IMR-90 (cell line): ENCODE results near the gene SCYL2. TPM values are rescaled to one million over a fixed set of nuclear protein-coding genes. Genes with fewer than 3 reads are reported as not detected.

Experiments
- ATAC-seq: fragments of 200-7000 bp; cut with Tn5 transposase; 2 replicates; pipeline ENCODE4 v1.9.1; 2020; ENCODE audit warnings: low read depth, mild to moderate bottlenecking, moderate library complexity
- BruUV-seq: library from RNA; stranded (reverse); fragments of 400-500 nt; replicated peaks from 2 replicates; lab custom pipeline; 2021; lab: Mats Ljungman, UMichigan
- CTCF ChIA-PET: fragments of 300-600 bp; formaldehyde crosslinking; extraction: SDS; loops from one replicate; lab custom pipeline; 2021; ENCODE audit warnings: antibody characterized with exemption; lab: Yijun Ruan, JAX
- POLR2A ChIA-PET: fragments of 300-600 bp; sonication (Branson Sonifier 250); formaldehyde crosslinking; loops from one replicate; lab custom pipeline; 2022; ENCODE audit warnings: antibody characterized with exemption; ENCODE audit not compliant: unreplicated experiment; lab: Charles Lee
- DNase-seq: peaks from one replicate; pipeline ENCODE4 v3.0.0; 2013
- H2AFZ ChIP-seq: replicated peaks from 2 replicates; pipeline ENCODE3; 2013; ENCODE audit warnings: low read length, mild to moderate bottlenecking; ENCODE audit not compliant: poor library complexity
- H2AK5ac ChIP-seq: 2 replicates; pipeline ENCODE4 v1.6.1; 2013; ENCODE audit warnings: low read depth, low read length, inconsistent platforms
- H2AK9ac ChIP-seq: replicated peaks from 2 replicates; pipeline ENCODE3; 2013; ENCODE audit warnings: mild to moderate bottlenecking, low read depth, low read length, moderate library complexity; ENCODE audit not compliant: poor library complexity
- H2BK120ac ChIP-seq: 2 replicates; pipeline ENCODE4 v1.6.1; 2013; ENCODE audit warnings: low read depth, low read length, inconsistent platforms
- H2BK15ac ChIP-seq: 3 replicates; pipeline ENCODE4 v1.6.1; 2013; ENCODE audit warnings: low read depth, low read length, inconsistent platforms
- H2BK20ac ChIP-seq: 2 replicates; pipeline ENCODE4 v1.6.1; 2013; ENCODE audit warnings: low read depth, mild to moderate bottlenecking, inconsistent platforms, low read length, moderate library complexity
- H2BK5ac ChIP-seq: 2 replicates; pipeline ENCODE4 v1.6.1; 2013; ENCODE audit warnings: mild to moderate bottlenecking, low read depth, low read length, inconsistent platforms; ENCODE audit not compliant: poor library complexity, severe bottlenecking
- H3K14ac ChIP-seq: replicated peaks from 2 replicates; pipeline ENCODE4 v1.6.1; 2013; ENCODE audit warnings: low read depth, low read length, inconsistent platforms
- H3K18ac ChIP-seq: 2 replicates; pipeline ENCODE4 v1.6.1; 2013; ENCODE audit warnings: low read depth, low read length, control low read depth
- H3K23ac ChIP-seq: 2 replicates; pipeline ENCODE4 v1.6.1; 2013; ENCODE audit warnings: low read depth, low read length, inconsistent platforms
- H3K27ac ChIP-seq: 2 replicates; pipeline ENCODE4 v1.5.1; 2013; ENCODE audit warnings: mild to moderate bottlenecking, control low read depth, low read length; ENCODE audit not compliant: insufficient read depth
- H3K27me3 ChIP-seq: 2 replicates; pipeline ENCODE4 v1.6.1; 2013; ENCODE audit warnings: low read length; ENCODE audit not compliant: control insufficient read depth, insufficient read depth
- H3K36me3 ChIP-seq: 2 replicates; pipeline ENCODE4 v1.6.1; 2013; ENCODE audit warnings: low read length, mixed read lengths; ENCODE audit not compliant: control insufficient read depth, insufficient read depth
- H3K4ac ChIP-seq: 2 replicates; pipeline ENCODE4 v1.6.1; 2013; ENCODE audit warnings: low read depth, low read length, inconsistent platforms
- H3K4me1 ChIP-seq: 2 replicates; pipeline ENCODE4 v1.6.1; 2013; ENCODE audit warnings: low read length, mixed read lengths; ENCODE audit not compliant: control insufficient read depth, insufficient read depth
- H3K4me2 ChIP-seq: 2 replicates; pipeline ENCODE4 v1.6.1; 2013; ENCODE audit warnings: low read depth, mild to moderate bottlenecking, control low read depth, low read length, moderate library complexity
- H3K4me3 ChIP-seq: 2 replicates; pipeline ENCODE4 v1.5.1; 2013; ENCODE audit warnings: low read depth, mild to moderate bottlenecking, control low read depth, low read length, moderate library complexity; ENCODE audit not compliant: insufficient read depth
- H3K56ac ChIP-seq: 2 replicates; pipeline ENCODE4 v1.6.1; 2013; ENCODE audit warnings: low read length, inconsistent platforms; ENCODE audit not compliant: insufficient read depth; ENCODE audit errors: extremely low read depth
- H3K79me1 ChIP-seq, 2 experiments: 2 replicates each; pipeline ENCODE4 v1.6.1; 2013; ENCODE audit warnings: low read length in 2 of 2, inconsistent platforms in 1 of 2, low read depth in 1 of 2
- H3K9ac ChIP-seq: 2 replicates; pipeline ENCODE4 v1.6.1; 2013; ENCODE audit warnings: low read depth, low read length, control low read depth
- H3K9me1 ChIP-seq: 2 replicates; pipeline ENCODE4 v1.6.1; 2013; ENCODE audit warnings: low read length, inconsistent platforms; ENCODE audit not compliant: insufficient read depth
- H3K9me3 ChIP-seq: 2 replicates; pipeline ENCODE4 v1.6.1; 2013; ENCODE audit warnings: low read length; ENCODE audit not compliant: control insufficient read depth, insufficient read depth
- H4K20me1 ChIP-seq: 2 replicates; pipeline ENCODE4 v1.6.1; 2013; ENCODE audit warnings: low read length, inconsistent platforms; ENCODE audit not compliant: insufficient read depth
- H4K5ac ChIP-seq: 2 replicates; pipeline ENCODE4 v1.6.1; 2013; ENCODE audit warnings: mild to moderate bottlenecking, low read depth, low read length, control low read depth
- H4K8ac ChIP-seq, 2 experiments: 2 replicates each; pipeline ENCODE4 v1.6.1; 2013; ENCODE audit warnings: low read depth in 2 of 2, low read length in 2 of 2, control low read depth in 1 of 2, inconsistent platforms in 1 of 2
- H4K91ac ChIP-seq: 2 replicates; pipeline ENCODE4 v1.6.1; 2013; ENCODE audit warnings: low read depth, low read length, inconsistent platforms; ENCODE audit not compliant: insufficient read depth
- BHLHE40 ChIP-seq: fragments of 150-350 bp; IDR thresholded peaks from 2 replicates; pipeline ENCODE4 v1.6.1; 2016; ENCODE audit warnings: mild to moderate bottlenecking, low read depth, low read length
- FOS ChIP-seq: fragments of 150-350 bp; IDR thresholded peaks from 2 replicates; pipeline ENCODE4 v1.6.1; 2016; ENCODE audit warnings: low read depth, low read length
- WGBS, 2 experiments: methylation state at CpG; one replicate each; pipeline versions ENCODE4 v1.1.5 to v1.1.7; 2013; ENCODE audit warnings: missing lambda C conversion rate in 2 of 2; ENCODE audit not compliant: insufficient read length in 1 of 2; ENCODE audit errors: extremely low coverage in 2 of 2; 5-methylcytosine and 5-hydroxymethylcytosine counted together
- dilution Hi-C: fragments of 300-500 bp; cut with HindIII; formaldehyde crosslinking; loops from one replicate; pipeline ENCODE4 v1.14.3; 2018; ENCODE audit warnings: low sequenced_read_pairs; ENCODE audit not compliant: unreplicated experiment
- in situ Hi-C: fragments of 300-500 bp; cut with MboI; formaldehyde crosslinking; loops from 3 replicates; pipeline ENCODE4 v1.14.3; 2019; ENCODE audit warnings: low sequenced_read_pairs, inconsistent platforms, mixed read lengths
- intact Hi-C: fragments of 100-400 bp; cut with micrococcal nuclease; formaldehyde crosslinking; loops from 2 replicates; pipeline ENCODE4 v1.10.0; 2022
- microRNA-seq, 2 experiments: library from miRNA; stranded (forward) in 1 of 2; unstranded in 1 of 2; fragments of 10-50 nt in 1 of 2; fragments of <30 nt in 1 of 2; gene quantifications in 1 of 2; microRNA quantifications in 1 of 2; one replicate each; pipeline versions ENCODE3 to v1.1.0; 2013 to 2020; ENCODE audit not compliant: insufficient read depth in 1 of 2, insufficient read length in 1 of 2, unreplicated experiment in 1 of 2
- polyA plus RNA-seq, 3 experiments: library from polyadenylated mRNA; depleted of rRNA; stranded (reverse); fragments of >200 nt; gene quantifications; 2 replicates each; pipeline ENCODE4 v1.2.3, GENCODE V29; 2012; ENCODE audit warnings: low replicate concordance in 1 of 3
- small RNA-seq, 5 experiments: library from RNA; depleted of rRNA; stranded (forward); fragments of <200 nt; gene quantifications; one replicate each; pipeline ENCODE3, GENCODE V24; 2012
- total RNA-seq: library from RNA; depleted of rRNA; stranded (reverse); fragments of >200 nt; gene quantifications from 2 replicates; pipeline ENCODE4 v1.2.3, GENCODE V29; 2012; rRNA removed
- TF ChIP-seq, protein P1 (sequence below): fragments of 150-350 bp; IDR thresholded peaks from 2 replicates; pipeline ENCODE4 v1.6.1; 2017; ENCODE audit warnings: mild to moderate bottlenecking, antibody characterized with exemption, low read length, low read depth
- TF ChIP-seq, protein P2 (sequence below): conservative IDR thresholded peaks from 2 replicates; pipeline ENCODE4 v1.5.1; 2012; ENCODE audit warnings: mild to moderate bottlenecking, low read depth, low read length, improper control_type of control experiment

Gene SCYL2
- total and polyA plus RNA-seq, 2 of the 4 experiments (the other 2 are of a cell fraction), result 15.3 to 52.0 TPM

DNA sequence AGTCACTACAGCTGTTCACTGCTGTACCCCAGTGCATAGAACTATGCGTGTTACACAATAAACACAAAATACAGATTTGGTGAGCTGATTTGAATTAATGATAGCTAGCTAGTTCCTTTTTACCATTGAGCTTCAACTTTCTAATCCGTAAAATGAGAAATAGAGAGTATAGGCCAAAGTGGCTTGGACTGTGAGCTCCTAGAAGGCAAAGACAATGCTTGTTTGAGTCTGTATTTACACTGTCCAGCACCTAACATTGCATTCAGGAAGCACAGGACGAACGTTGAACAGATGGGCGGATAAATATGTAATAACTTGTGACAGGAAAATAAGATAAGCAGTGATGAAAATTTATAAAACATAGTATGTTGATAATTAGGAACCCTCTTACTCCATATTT is 121.4 kb downstream of the SCYL2 start:
- intact Hi-C loops (no loop called here), dilution Hi-C loops (no loop called here), in situ Hi-C loops (no loop called here)
- ChIA-PET POLR2A (no interaction called here), CTCF (no interaction called here)
- Histone ChIP-seq H3K9me1 (no peaks in the 10 kb centered on the region), H2BK120ac (no peak overlapping the region), H2BK5ac (no peak overlapping the region), H4K5ac (no peak overlapping the region), H3K4ac (no peak overlapping the region), H3K36me3 (no peaks in the 10 kb centered on the region), H3K27me3 (no peaks in the 10 kb centered on the region; the same call in 1 of the 2 replicates), H3K27ac (no peak overlapping the region), H4K91ac (no peak overlapping the region), H3K14ac (no peak overlapping the region), H3K9me3 (no peaks in the 10 kb centered on the region), H3K18ac (no peak overlapping the region), H3K4me3 (no peak overlapping the region), H4K8ac (no peak overlapping the region), H2BK15ac (no peak overlapping the region), H3K4me1 (no peaks in the 10 kb centered on the region), H3K23ac (no peak overlapping the region), H2BK20ac (no peak overlapping the region), H3K9ac (no peak overlapping the region), H2AFZ (no peak overlapping the region), H3K4me2 (no peak overlapping the region), H4K20me1 (no peaks in the 10 kb centered on the region), H2AK5ac (no peak overlapping the region), H2AK9ac (no peak overlapping the region), H3K56ac (no peak overlapping the region), H3K79me1 (no peaks in the 10 kb centered on the region)
- TF ChIP-seq, protein P1, sequence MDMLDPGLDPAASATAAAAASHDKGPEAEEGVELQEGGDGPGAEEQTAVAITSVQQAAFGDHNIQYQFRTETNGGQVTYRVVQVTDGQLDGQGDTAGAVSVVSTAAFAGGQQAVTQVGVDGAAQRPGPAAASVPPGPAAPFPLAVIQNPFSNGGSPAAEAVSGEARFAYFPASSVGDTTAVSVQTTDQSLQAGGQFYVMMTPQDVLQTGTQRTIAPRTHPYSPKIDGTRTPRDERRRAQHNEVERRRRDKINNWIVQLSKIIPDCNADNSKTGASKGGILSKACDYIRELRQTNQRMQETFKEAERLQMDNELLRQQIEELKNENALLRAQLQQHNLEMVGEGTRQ, result no peak
- TF ChIP-seq, protein P2, sequence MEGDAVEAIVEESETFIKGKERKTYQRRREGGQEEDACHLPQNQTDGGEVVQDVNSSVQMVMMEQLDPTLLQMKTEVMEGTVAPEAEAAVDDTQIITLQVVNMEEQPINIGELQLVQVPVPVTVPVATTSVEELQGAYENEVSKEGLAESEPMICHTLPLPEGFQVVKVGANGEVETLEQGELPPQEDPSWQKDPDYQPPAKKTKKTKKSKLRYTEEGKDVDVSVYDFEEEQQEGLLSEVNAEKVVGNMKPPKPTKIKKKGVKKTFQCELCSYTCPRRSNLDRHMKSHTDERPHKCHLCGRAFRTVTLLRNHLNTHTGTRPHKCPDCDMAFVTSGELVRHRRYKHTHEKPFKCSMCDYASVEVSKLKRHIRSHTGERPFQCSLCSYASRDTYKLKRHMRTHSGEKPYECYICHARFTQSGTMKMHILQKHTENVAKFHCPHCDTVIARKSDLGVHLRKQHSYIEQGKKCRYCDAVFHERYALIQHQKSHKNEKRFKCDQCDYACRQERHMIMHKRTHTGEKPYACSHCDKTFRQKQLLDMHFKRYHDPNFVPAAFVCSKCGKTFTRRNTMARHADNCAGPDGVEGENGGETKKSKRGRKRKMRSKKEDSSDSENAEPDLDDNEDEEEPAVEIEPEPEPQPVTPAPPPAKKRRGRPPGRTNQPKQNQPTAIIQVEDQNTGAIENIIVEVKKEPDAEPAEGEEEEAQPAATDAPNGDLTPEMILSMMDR, result no peak
- no peak for TF ChIP-seq BHLHE40
- no peak for TF ChIP-seq FOS
- no peak for ATAC-seq
- DNase-seq, result no peak
- no TSS peak for BruUV-seq
- no CpG with 5 or more reads among the region's 5 CpGs for WGBS, 2 experiments

Small RNAs within 50 kb of the gene (microRNA-seq; reads per million reads assigned to microRNA genes)
- not detected for gene RF00019 (ENCODE audit: insufficient read depth, insufficient read length)

Small RNAs within 50 kb of the gene (small RNA-seq; reads per million reads assigned to genes)
- gene RF00019, result 0 reads per million in 5 experiments

Other genes with a start within 250 kb of the SCYL2 start
- 38.7 and 44.7 TPM in 2 replicates for gene BLTP3B, start 124.3 kb upstream of the SCYL2 start, total RNA-seq
- 8.9 and 10.6 TPM in 2 replicates for gene BLTP3B, start 124.3 kb upstream of the SCYL2 start, polyA plus RNA-seq (2012; rRNA removed)
- 10.2 and 20.6 TPM in 2 replicates for gene ACTR6, start 66.4 kb upstream of the SCYL2 start, total RNA-seq
- 9.7 and 14.5 TPM in 2 replicates for gene ACTR6, start 66.4 kb upstream of the SCYL2 start, polyA plus RNA-seq (2012; rRNA removed)
- 0.72 and 7.5 TPM in 2 replicates for gene DEPDC4, start 98 bp upstream of the SCYL2 start, total RNA-seq
- gene DEPDC4, start 98 bp upstream of the SCYL2 start, polyA plus RNA-seq (2012; rRNA removed), result 0.39 and 0.79 TPM in 2 replicates
- gene SLC17A8, start 89.9 kb downstream of the SCYL2 start, total RNA-seq, result not detected in 2 replicates
- gene SLC17A8, start 89.9 kb downstream of the SCYL2 start, polyA plus RNA-seq (2012; rRNA removed), result not detected in 2 replicates
- not detected in 2 replicates for gene NR1H4, start 206.7 kb downstream of the SCYL2 start, total RNA-seq
- gene NR1H4, start 206.7 kb downstream of the SCYL2 start, polyA plus RNA-seq (2012; rRNA removed), result not detected in 2 replicates